Liver (tissue), 9 donors: ENCODE measurements around the gene TCF7L1. TPM values are rescaled to one million over a fixed set of nuclear protein-coding genes. Genes with fewer than 3 reads are reported as not detected.

ENCODE experiments used
- DNase-seq: peaks from one replicate; pipeline ENCODE4 v3.0.0-alpha.2; 2017; ENCODE audit warnings: low spot score
- H3K27ac ChIP-seq, 2 donors: one replicate each; pipeline ENCODE4 v1.7.0; 2013; ENCODE audit warnings: inconsistent platforms in 2 of 2, low read length in 2 of 2, control low read depth in 1 of 2, low read depth in 1 of 2, mild to moderate bottlenecking in 1 of 2
- H3K27me3 ChIP-seq, 4 donors: one replicate each; pipeline versions ENCODE4 v1.6.1 to v1.7.0; 2013; ENCODE audit warnings: low read length in 3 of 4, inconsistent platforms in 1 of 4, mild to moderate bottlenecking in 1 of 4, moderate library complexity in 1 of 4; ENCODE audit not compliant: control insufficient read depth in 4 of 4, insufficient read depth in 4 of 4
- H3K36me3 ChIP-seq, 4 donors: one replicate each; pipeline versions ENCODE4 v1.6.1 to v1.7.0; 2013; ENCODE audit warnings: low read length in 3 of 4, mild to moderate bottlenecking in 3 of 4, low read depth in 1 of 4, moderate library complexity in 1 of 4; ENCODE audit not compliant: control insufficient read depth in 4 of 4, insufficient read depth in 3 of 4
- H3K4me1 ChIP-seq, 4 donors: one replicate each; pipeline versions ENCODE4 v1.6.1 to v1.7.0; 2013; ENCODE audit warnings: low read length in 3 of 4, mild to moderate bottlenecking in 3 of 4, moderate library complexity in 1 of 4; ENCODE audit not compliant: control insufficient read depth in 4 of 4, insufficient read depth in 4 of 4
- H3K4me3 ChIP-seq, 3 donors: one replicate each; pipeline versions ENCODE4 v1.6.1 to v1.7.0; 2013; ENCODE audit warnings: low read length in 3 of 3, control low read depth in 1 of 3, low read depth in 1 of 3, mild to moderate bottlenecking in 1 of 3
- H3K9ac ChIP-seq, 2 donors: one replicate each; pipeline ENCODE4 v1.7.0; 2013; ENCODE audit warnings: low read length in 2 of 2, mild to moderate bottlenecking in 2 of 2, moderate library complexity in 2 of 2, control low read depth in 1 of 2, low read depth in 1 of 2
- H3K9me3 ChIP-seq, 4 donors: one replicate each; pipeline versions ENCODE4 v1.6.1 to v1.7.0; 2013; ENCODE audit warnings: low read length in 3 of 4; ENCODE audit not compliant: control insufficient read depth in 4 of 4
- EGR1 ChIP-seq, 2 donors: IDR thresholded peaks; 2 replicates each; pipeline ENCODE4 v1.6.1; 2016 to 2018; ENCODE audit warnings: antibody characterized with exemption in 2 of 2, low read depth in 2 of 2
- FOXA1 ChIP-seq: IDR thresholded peaks from 2 replicates; pipeline ENCODE4 v1.6.1; 2016; ENCODE audit warnings: antibody characterized with exemption
- FOXA2 ChIP-seq: IDR thresholded peaks from 2 replicates; pipeline ENCODE4 v1.6.1; 2016; ENCODE audit warnings: antibody characterized with exemption
- GABPA ChIP-seq, 2 donors: IDR thresholded peaks in 1 of 2; conservative IDR thresholded peaks in 1 of 2; 2 replicates each; pipeline ENCODE4 v1.6.1; 2016; ENCODE audit warnings: antibody characterized with exemption in 2 of 2, mild to moderate bottlenecking in 1 of 2, moderate library complexity in 1 of 2
- HNF4A ChIP-seq, 2 donors: conservative IDR thresholded peaks; 2 replicates each; pipeline ENCODE4 v1.6.1; 2016; ENCODE audit warnings: antibody characterized with exemption in 2 of 2, mild to moderate bottlenecking in 2 of 2
- HNF4G ChIP-seq: IDR thresholded peaks from 2 replicates; pipeline ENCODE4 v1.6.1; 2016; ENCODE audit warnings: antibody characterized with exemption
- JUND ChIP-seq, 2 donors: IDR thresholded peaks; 2 replicates each; pipeline ENCODE4 v1.6.1; 2016; ENCODE audit warnings: antibody characterized with exemption in 2 of 2
- NR2F2 ChIP-seq: IDR thresholded peaks from 2 replicates; pipeline ENCODE4 v1.6.1; 2016; ENCODE audit warnings: antibody characterized with exemption
- RAD21 ChIP-seq, 2 donors: IDR thresholded peaks; 2 replicates each; pipeline ENCODE4 v1.6.1; 2016; ENCODE audit warnings: antibody characterized with exemption in 2 of 2, mild to moderate bottlenecking in 2 of 2
- RXRA ChIP-seq, 2 donors: IDR thresholded peaks; 2 replicates each; pipeline ENCODE4 v1.6.1; 2017 to 2018; ENCODE audit warnings: antibody characterized with exemption in 2 of 2, mild to moderate bottlenecking in 1 of 2
- SP1 ChIP-seq: IDR thresholded peaks from 2 replicates; pipeline ENCODE4 v1.6.1; 2018; ENCODE audit warnings: antibody characterized with exemption, mild to moderate bottlenecking
- TAF1 ChIP-seq: conservative IDR thresholded peaks from 2 replicates; pipeline ENCODE4 v1.6.1; 2016; ENCODE audit warnings: antibody characterized with exemption, mild to moderate bottlenecking
- YY1 ChIP-seq: IDR thresholded peaks from 2 replicates; pipeline ENCODE4 v1.6.1; 2016; ENCODE audit warnings: antibody characterized with exemption, mild to moderate bottlenecking
- WGBS: extraction: QIAGEN DNeasy Blood & Tissue Kit; methylation state at CpG from one replicate; pipeline ENCODE4 v1.1.7; 2013; 5-methylcytosine and 5-hydroxymethylcytosine counted together
- polyA plus RNA-seq, 2 donors: library from polyadenylated mRNA; stranded (reverse) in 1 of 2; unstranded in 1 of 2; fragments of 200-250 nt in 1 of 2; fragments of >200 nt in 1 of 2; fragmentation: Nextera tagmentation in 1 of 2; extraction: Ambion mirVana in 1 of 2; gene quantifications; one replicate each; pipeline versions ENCODE4 v1.2.1 to v1.2.3, GENCODE V29; 2013 to 2015
- total RNA-seq, 2 donors: library from RNA; depleted of rRNA; stranded (reverse); fragments of >200 nt; gene quantifications; one replicate each; pipeline ENCODE4 v1.2.3, GENCODE V29; 2014
- TF ChIP-seq, protein P1 (sequence below): fragments of 150-350 bp; IDR thresholded peaks from 2 replicates; pipeline ENCODE4 v1.5.1; 2017; ENCODE audit warnings: improper control_type of control experiment, low read depth, low read length; ENCODE audit not compliant: missing input control
- TF ChIP-seq, protein P2 (sequence below): IDR thresholded peaks from 2 replicates; pipeline ENCODE4 v1.6.1; 2016; ENCODE audit warnings: antibody characterized with exemption, mild to moderate bottlenecking
- TF ChIP-seq, protein P3 (sequence below): IDR thresholded peaks from 2 replicates; pipeline ENCODE4 v1.6.1; 2016; ENCODE audit warnings: antibody characterized with exemption
- TF ChIP-seq, protein P4 (sequence below): IDR thresholded peaks from 2 replicates; pipeline ENCODE4 v1.6.1; 2016; ENCODE audit warnings: antibody characterized with exemption
- TF ChIP-seq, protein P5 (sequence below): IDR thresholded peaks from 2 replicates; pipeline ENCODE4 v1.6.1; 2016; ENCODE audit warnings: antibody characterized with exemption
- donor health status: healthy.
- donor health status: healthy.
- donor health status: healthy.
- donor health status: healthy.
- donor health status: healthy.

The TCF7L1 gene
- total and polyA plus RNA-seq, 4 donors: 1.6 to 6.0 (median 4.8) TPM

DNA sequence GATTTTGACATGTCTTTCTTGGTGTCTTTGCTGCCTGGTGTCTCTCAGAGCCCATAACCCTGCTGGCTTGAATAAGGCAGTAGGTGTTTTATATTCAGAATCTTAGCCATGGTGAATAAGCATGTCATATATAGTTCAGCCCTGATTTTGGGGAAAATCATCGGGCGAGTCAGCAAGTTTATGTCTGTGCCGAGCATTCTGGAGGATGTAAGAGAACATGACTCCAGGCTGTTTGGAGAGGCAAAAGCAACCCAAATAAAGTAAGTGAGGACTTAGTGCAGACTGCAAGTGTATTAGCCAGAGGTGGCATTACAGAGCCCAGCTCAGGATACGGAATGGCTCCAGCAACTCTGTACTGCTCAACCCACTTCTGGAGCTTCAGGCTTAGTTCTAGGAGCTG is 50.3 kb downstream of the TCF7L1 start:
- Histone ChIP-seq H3K36me3 (no peaks in the 10 kb centered on the region), H3K27me3 (no peaks in the 10 kb centered on the region), H3K4me3 (no peak overlapping the region), H3K9me3 (no peaks in the 10 kb centered on the region), H3K27ac (no peak overlapping the region), H3K9ac (no peak overlapping the region), H3K4me1 (peaks cover 0 to 4% (median 0%) of the 10 kb centered on the region in 4 donors)
- WGBS: 82% methylated on average over 4 of the region's 4 CpGs
- DNase-seq: no peak
- TF ChIP-seq SP1 (no peak), NR2F2 (no peak), RXRA (IDR thresholded peaks at IDR 0.05) (no peak), RAD21 (IDR thresholded peaks at IDR 0.05) (no peak), JUND (IDR thresholded peaks at IDR 0.05) (no peak), GABPA (IDR thresholded peaks at IDR 0.05 in 1 of 2, conservative IDR thresholded peaks at IDR 0.05 in 1 of 2) (no peak), FOXA1 (no peak), EGR1 (IDR thresholded peaks at IDR 0.05; ENCODE audit: low read depth in 2 of 2) (no peak), FOXA2 (no peak), YY1 (no peak), HNF4G (no peak), TAF1 (no peak), HNF4A (conservative IDR thresholded peaks at IDR 0.05) (no peak)
- TF ChIP-seq, protein P1, sequence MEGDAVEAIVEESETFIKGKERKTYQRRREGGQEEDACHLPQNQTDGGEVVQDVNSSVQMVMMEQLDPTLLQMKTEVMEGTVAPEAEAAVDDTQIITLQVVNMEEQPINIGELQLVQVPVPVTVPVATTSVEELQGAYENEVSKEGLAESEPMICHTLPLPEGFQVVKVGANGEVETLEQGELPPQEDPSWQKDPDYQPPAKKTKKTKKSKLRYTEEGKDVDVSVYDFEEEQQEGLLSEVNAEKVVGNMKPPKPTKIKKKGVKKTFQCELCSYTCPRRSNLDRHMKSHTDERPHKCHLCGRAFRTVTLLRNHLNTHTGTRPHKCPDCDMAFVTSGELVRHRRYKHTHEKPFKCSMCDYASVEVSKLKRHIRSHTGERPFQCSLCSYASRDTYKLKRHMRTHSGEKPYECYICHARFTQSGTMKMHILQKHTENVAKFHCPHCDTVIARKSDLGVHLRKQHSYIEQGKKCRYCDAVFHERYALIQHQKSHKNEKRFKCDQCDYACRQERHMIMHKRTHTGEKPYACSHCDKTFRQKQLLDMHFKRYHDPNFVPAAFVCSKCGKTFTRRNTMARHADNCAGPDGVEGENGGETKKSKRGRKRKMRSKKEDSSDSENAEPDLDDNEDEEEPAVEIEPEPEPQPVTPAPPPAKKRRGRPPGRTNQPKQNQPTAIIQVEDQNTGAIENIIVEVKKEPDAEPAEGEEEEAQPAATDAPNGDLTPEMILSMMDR: no peak
- TF ChIP-seq, protein P2, sequence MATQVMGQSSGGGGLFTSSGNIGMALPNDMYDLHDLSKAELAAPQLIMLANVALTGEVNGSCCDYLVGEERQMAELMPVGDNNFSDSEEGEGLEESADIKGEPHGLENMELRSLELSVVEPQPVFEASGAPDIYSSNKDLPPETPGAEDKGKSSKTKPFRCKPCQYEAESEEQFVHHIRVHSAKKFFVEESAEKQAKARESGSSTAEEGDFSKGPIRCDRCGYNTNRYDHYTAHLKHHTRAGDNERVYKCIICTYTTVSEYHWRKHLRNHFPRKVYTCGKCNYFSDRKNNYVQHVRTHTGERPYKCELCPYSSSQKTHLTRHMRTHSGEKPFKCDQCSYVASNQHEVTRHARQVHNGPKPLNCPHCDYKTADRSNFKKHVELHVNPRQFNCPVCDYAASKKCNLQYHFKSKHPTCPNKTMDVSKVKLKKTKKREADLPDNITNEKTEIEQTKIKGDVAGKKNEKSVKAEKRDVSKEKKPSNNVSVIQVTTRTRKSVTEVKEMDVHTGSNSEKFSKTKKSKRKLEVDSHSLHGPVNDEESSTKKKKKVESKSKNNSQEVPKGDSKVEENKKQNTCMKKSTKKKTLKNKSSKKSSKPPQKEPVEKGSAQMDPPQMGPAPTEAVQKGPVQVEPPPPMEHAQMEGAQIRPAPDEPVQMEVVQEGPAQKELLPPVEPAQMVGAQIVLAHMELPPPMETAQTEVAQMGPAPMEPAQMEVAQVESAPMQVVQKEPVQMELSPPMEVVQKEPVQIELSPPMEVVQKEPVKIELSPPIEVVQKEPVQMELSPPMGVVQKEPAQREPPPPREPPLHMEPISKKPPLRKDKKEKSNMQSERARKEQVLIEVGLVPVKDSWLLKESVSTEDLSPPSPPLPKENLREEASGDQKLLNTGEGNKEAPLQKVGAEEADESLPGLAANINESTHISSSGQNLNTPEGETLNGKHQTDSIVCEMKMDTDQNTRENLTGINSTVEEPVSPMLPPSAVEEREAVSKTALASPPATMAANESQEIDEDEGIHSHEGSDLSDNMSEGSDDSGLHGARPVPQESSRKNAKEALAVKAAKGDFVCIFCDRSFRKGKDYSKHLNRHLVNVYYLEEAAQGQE: no peak
- TF ChIP-seq, protein P3, sequence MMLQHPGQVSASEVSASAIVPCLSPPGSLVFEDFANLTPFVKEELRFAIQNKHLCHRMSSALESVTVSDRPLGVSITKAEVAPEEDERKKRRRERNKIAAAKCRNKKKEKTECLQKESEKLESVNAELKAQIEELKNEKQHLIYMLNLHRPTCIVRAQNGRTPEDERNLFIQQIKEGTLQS: no peak
- TF ChIP-seq, protein P4, sequence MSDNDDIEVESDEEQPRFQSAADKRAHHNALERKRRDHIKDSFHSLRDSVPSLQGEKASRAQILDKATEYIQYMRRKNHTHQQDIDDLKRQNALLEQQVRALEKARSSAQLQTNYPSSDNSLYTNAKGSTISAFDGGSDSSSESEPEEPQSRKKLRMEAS: no peak
- TF ChIP-seq, protein P5, sequence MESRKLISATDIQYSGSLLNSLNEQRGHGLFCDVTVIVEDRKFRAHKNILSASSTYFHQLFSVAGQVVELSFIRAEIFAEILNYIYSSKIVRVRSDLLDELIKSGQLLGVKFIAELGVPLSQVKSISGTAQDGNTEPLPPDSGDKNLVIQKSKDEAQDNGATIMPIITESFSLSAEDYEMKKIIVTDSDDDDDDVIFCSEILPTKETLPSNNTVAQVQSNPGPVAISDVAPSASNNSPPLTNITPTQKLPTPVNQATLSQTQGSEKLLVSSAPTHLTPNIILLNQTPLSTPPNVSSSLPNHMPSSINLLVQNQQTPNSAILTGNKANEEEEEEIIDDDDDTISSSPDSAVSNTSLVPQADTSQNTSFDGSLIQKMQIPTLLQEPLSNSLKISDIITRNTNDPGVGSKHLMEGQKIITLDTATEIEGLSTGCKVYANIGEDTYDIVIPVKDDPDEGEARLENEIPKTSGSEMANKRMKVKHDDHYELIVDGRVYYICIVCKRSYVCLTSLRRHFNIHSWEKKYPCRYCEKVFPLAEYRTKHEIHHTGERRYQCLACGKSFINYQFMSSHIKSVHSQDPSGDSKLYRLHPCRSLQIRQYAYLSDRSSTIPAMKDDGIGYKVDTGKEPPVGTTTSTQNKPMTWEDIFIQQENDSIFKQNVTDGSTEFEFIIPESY: no peak
